Measurements from ENCODE around the gene POMGNT2.

DNA sequence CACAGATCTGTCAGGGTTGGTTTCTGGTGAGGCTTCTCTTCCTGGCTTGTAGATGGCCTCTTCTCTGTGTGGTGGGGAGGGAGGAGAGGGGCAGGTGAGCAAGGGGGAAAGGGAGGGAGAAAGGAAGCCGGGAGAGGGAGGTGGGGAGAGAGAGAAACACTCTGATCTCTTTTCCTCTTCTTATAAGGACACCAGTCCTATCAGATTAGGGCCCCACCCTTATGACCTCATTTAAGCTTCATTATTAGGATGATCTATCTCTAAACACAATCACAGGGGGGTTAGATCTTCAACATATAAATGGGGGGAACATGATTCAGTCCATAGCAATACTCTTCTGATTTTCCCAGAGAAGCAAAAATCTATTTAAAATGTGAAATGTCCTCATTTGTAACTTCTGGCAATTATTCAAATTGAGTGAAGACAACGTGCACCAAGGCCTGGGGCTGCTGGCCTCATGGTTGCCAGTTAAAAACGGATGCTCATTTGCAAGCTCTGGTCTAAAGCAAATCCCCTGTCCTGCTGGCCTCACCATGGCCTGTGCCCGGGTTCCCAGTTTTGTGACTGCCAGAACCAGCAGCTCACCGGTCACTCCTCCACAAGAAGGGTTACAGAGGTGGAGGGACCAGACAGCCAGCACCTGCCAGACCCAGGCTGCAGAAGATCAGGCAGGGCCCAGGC is 8.3 kb downstream of the POMGNT2 start:
- no peak for TF ChIP-seq FOXA1 (IDR thresholded peaks at IDR 0.05)
- TF ChIP-seq BHLHE40 (IDR thresholded peaks at IDR 0.05; ENCODE audit: borderline replicate concordance): no peak
- no peak for TF ChIP-seq SP1 (IDR thresholded peaks at IDR 0.05)
- no peak for TF ChIP-seq FOXK2 (IDR thresholded peaks at IDR 0.05)
- no peak for TF ChIP-seq L3MBTL2 (conservative IDR thresholded peaks at IDR 0.05)

Measured in HEK293T (cell line).